Prostate gland (tissue), 2 donors: ENCODE measurements around the gene NPAS1.

Experiments
- POLR2A ChIP-seq: fragments of 450-650 bp; IDR thresholded peaks from one replicate; pipeline ENCODE4 v1.6.1; 2016; ENCODE audit warnings: antibody characterized with exemption, mild to moderate bottlenecking
- TF ChIP-seq, protein P1 (sequence below), 4 experiments: fragments of 200-600 bp in 2 of 4; fragments of 450-650 bp in 2 of 4; sonication (generic) in 2 of 4; IDR thresholded peaks; 1 replicate in 3 of 4; 2 replicates in 1 of 4; pipeline ENCODE4 v1.5.1; 2016 to 2019; ENCODE audit warnings: antibody characterized with exemption in 4 of 4, mild to moderate bottlenecking in 2 of 4, moderate library complexity in 2 of 4

DNA sequence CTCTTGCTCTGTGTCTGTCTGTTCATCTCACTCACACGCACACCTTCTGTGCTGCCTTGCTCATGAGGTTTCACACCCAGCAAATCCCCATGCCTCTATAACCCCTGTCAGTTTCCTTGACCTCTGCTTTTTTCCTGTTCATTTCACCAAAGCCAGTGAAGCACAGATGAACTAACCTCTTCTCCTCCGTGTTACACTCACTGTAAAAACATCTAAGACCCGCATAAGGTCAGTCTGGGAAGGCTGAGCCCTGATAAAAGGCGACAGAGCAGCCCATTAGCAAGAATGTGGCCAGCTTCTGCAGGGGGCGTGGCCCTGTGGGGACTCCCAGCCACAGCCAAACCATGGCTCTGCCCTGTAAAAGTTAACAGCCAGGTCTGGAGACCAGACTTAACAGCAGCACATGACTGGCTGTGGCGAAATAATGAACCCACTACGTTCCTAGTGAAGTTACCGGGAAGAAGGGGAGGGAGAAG, 42.8 kb upstream of the NPAS1 start:
- TF ChIP-seq, protein P1, sequence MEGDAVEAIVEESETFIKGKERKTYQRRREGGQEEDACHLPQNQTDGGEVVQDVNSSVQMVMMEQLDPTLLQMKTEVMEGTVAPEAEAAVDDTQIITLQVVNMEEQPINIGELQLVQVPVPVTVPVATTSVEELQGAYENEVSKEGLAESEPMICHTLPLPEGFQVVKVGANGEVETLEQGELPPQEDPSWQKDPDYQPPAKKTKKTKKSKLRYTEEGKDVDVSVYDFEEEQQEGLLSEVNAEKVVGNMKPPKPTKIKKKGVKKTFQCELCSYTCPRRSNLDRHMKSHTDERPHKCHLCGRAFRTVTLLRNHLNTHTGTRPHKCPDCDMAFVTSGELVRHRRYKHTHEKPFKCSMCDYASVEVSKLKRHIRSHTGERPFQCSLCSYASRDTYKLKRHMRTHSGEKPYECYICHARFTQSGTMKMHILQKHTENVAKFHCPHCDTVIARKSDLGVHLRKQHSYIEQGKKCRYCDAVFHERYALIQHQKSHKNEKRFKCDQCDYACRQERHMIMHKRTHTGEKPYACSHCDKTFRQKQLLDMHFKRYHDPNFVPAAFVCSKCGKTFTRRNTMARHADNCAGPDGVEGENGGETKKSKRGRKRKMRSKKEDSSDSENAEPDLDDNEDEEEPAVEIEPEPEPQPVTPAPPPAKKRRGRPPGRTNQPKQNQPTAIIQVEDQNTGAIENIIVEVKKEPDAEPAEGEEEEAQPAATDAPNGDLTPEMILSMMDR (IDR thresholded peaks at IDR 0.05) = no peak
- no peak for TF ChIP-seq POLR2A
